A673 (cell line): ENCODE data around the gene PLCD3. TPM values are rescaled to one million over a fixed set of nuclear protein-coding genes. Genes with fewer than 3 reads are reported as not detected.

Source experiments
- BruUV-seq: library from RNA; stranded (reverse); fragments of 400-500 nt; replicated peaks from 2 replicates; lab custom pipeline; 2021; lab: Mats Ljungman, UMichigan
- CTCF ChIA-PET: fragments of 300-600 bp; sonication (Branson Sonifier 250); formaldehyde crosslinking; loops from one replicate; lab custom pipeline; 2022; ENCODE audit warnings: antibody characterized with exemption; lab: Charles Lee
- POLR2A ChIA-PET: fragments of 300-600 bp; sonication (Branson Sonifier 250); formaldehyde crosslinking; loops from one replicate; lab custom pipeline; 2022; ENCODE audit warnings: antibody characterized with exemption; ENCODE audit not compliant: low non-redundant PET; lab: Charles Lee
- DNase-seq: peaks from one replicate; pipeline ENCODE4 v3.0.0-alpha.2; 2015; ENCODE audit warnings: low spot score
- H3K27ac ChIP-seq: fragments of 200-600 bp; sonication (generic); 2 replicates; pipeline ENCODE4 v1.5.1; 2016; ENCODE audit warnings: mixed run types, low read depth, mild to moderate bottlenecking, mixed read lengths, antibody characterized with exemption, low read length; ENCODE audit not compliant: poor library complexity, severe bottlenecking
- H3K27me3 ChIP-seq: fragments of 200-600 bp; sonication (generic); replicated peaks from 2 replicates; pipeline ENCODE4 v1.6.1; 2017; ENCODE audit warnings: mixed run types, low read depth, mild to moderate bottlenecking, mixed read lengths, antibody characterized with exemption, low read length; ENCODE audit not compliant: insufficient read depth, poor library complexity
- H3K36me3 ChIP-seq: fragments of 200-600 bp; sonication (generic); 2 replicates; pipeline ENCODE4 v1.6.1; 2016; ENCODE audit warnings: mixed run types, mild to moderate bottlenecking, mixed read lengths, antibody characterized with exemption, low read length; ENCODE audit not compliant: insufficient read depth, poor library complexity, severe bottlenecking
- H3K4me1 ChIP-seq: fragments of 200-600 bp; sonication (generic); 2 replicates; pipeline ENCODE4 v1.6.1; 2017; ENCODE audit warnings: mixed run types, mild to moderate bottlenecking, mixed read lengths, antibody characterized with exemption, low read length; ENCODE audit not compliant: insufficient read depth, poor library complexity, severe bottlenecking
- H3K4me3 ChIP-seq: fragments of 200-600 bp; sonication (generic); 2 replicates; pipeline ENCODE4 v1.5.1; 2016; ENCODE audit warnings: low read depth, mixed run types, mild to moderate bottlenecking, mixed read lengths, low read length; ENCODE audit not compliant: poor library complexity, severe bottlenecking
- H3K9me3 ChIP-seq: fragments of 200-600 bp; sonication (generic); 2 replicates; pipeline ENCODE4 v1.6.1; 2016; ENCODE audit warnings: mixed run types, low read depth, mild to moderate bottlenecking, mixed read lengths, antibody characterized with exemption, low read length; ENCODE audit not compliant: poor library complexity, severe bottlenecking
- CTCF ChIP-seq: fragments of 300-800, 200-600 bp; sonication (generic); conservative IDR thresholded peaks from 2 replicates; pipeline ENCODE4 v1.5.1; 2017; ENCODE audit warnings: low read depth, mild to moderate bottlenecking, antibody characterized with exemption, low read length, moderate library complexity, mixed read lengths
- EZH2 ChIP-seq: fragments of 200-600 bp; sonication (generic); IDR thresholded peaks from 2 replicates; pipeline ENCODE4 v1.6.1; 2017; ENCODE audit warnings: borderline replicate concordance, low read depth, mild to moderate bottlenecking, mixed read lengths, antibody characterized with exemption, low read length; ENCODE audit not compliant: poor library complexity, severe bottlenecking
- intact Hi-C: fragments of 100-400 bp; cut with micrococcal nuclease; formaldehyde crosslinking; loops from one replicate; pipeline ENCODE4 v1.10.0; 2022; ENCODE audit not compliant: unreplicated experiment
- total RNA-seq: library from RNA; stranded (reverse); gene quantifications from 2 replicates; pipeline ENCODE4 v1.2.3, GENCODE V29; 2021

The PLCD3 gene
- total RNA-seq, 1 experiment from 2014 or later, result 12.0 TPM

- ChIA-PET CTCF (no interaction called here), POLR2A (no interaction called here)
- TF ChIP-seq CTCF (no peak), EZH2 (no peak)
- no TSS peak for BruUV-seq
- no peak for DNase-seq
- Histone ChIP-seq H3K9me3 (no peaks in the 10 kb centered on the region), H3K4me3 (no peak overlapping the region), H3K27me3 (no peaks in the 10 kb centered on the region), H3K4me1 (no peaks in the 10 kb centered on the region), H3K27ac (no peak overlapping the region), H3K36me3 (no peaks in the 10 kb centered on the region)
- intact Hi-C loops, result no loop called here
These were observed 2.8 kb downstream of the PLCD3 start for GRCh38 chr17:45129426-45129939.

DNA sequence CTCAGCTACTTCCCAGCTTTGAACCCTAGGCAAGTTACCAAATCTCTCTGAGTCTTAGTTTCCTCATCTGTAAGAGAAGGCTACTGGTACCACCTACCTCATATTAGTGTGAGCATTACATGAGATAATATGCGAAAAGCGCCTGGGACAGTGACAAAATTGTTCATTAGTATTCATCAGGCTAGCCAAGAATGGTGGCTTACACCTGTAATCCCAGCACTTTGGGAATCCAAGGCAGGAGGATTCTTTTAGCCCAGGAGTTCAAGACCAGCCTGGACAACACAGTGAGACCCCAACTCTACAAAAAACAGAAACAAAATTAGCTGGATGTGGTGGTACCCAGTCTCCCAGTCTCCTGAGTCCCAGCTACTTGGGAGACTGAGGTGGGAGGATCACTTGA, 3.3 kb downstream of the PLCD3 start:
- H3K27me3 ChIP-seq, result no peaks in the 10 kb centered on the region
- intact Hi-C loops, result no loop called here
- TF ChIP-seq EZH2 (no peak), CTCF (no peak)
- H3K4me1 ChIP-seq, result no peaks in the 10 kb centered on the region
- H3K9me3 ChIP-seq, result no peaks in the 10 kb centered on the region
- no peak overlapping the region for H3K4me3 ChIP-seq
- POLR2A ChIA-PET, result no interaction called here
- CTCF ChIA-PET, result no interaction called here
- no peaks in the 10 kb centered on the region for H3K36me3 ChIP-seq
- no peak for DNase-seq
- no peak overlapping the region for H3K27ac ChIP-seq
- BruUV-seq, result no TSS peak

DNA sequence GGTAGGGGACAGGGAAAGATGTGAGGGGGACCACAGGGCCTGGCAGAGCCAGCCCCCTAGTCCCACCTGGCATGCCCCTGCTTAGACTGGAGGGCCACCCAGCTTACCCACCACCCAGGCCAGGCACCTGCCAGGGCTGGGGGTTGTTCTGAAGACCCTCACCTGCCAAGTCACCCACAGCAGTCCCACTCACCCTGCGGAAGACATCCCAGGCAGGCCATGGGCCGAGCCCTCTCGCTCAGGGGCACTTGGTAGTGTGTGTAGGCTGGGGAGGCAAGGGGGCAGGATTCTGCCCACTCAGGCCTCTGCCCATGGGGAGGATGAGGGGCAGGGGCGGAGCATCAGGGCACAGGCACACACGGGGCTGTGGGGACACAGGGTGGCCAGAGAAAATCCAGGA, 4.0 kb downstream of the PLCD3 start:
- intact Hi-C loops, result no loop called here
- Histone ChIP-seq H3K4me1 (no peaks in the 10 kb centered on the region), H3K36me3 (no peaks in the 10 kb centered on the region), H3K27ac (no peak overlapping the region), H3K4me3 (no peak overlapping the region), H3K27me3 (no peaks in the 10 kb centered on the region), H3K9me3 (no peaks in the 10 kb centered on the region)
- BruUV-seq, result no TSS peak
- POLR2A ChIA-PET, result no interaction called here
- TF ChIP-seq EZH2, result no peak
- no peak for TF ChIP-seq CTCF
- no peak for DNase-seq
- CTCF ChIA-PET, result no interaction called here
